ENCODE data around the gene ERI3. TPM values are rescaled to one million over a fixed set of nuclear protein-coding genes. Genes with fewer than 3 reads are reported as not detected.

The ERI3 gene
- total and polyA plus RNA-seq, 10 of the 15 experiments (the other 5 are each of a cell fraction or from before 2014, with no cell fraction given): 20.6 to 90.4 (median 41.2) TPM

DNA sequence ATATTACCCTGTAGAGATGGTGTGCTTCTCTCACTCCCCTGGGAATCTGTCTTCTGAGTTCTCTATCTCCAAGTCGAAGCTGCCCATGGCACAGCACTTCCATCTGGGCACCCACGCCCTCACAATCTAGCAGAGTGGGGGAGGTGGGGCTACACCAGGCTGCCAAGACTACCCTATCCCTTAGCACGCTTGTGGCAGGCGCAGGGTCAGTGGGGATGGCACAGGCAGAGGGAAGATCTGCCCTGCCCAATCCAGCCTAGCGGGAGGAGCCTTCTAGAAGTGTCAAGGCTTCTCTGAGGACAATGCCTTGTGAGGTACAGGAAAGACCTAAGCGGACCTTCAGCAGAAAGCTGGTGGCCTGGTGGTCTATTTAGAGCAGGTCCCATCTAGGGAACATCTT, 92.6 kb downstream of the ERI3 start (continued):
- TF ChIP-seq, protein P1, sequence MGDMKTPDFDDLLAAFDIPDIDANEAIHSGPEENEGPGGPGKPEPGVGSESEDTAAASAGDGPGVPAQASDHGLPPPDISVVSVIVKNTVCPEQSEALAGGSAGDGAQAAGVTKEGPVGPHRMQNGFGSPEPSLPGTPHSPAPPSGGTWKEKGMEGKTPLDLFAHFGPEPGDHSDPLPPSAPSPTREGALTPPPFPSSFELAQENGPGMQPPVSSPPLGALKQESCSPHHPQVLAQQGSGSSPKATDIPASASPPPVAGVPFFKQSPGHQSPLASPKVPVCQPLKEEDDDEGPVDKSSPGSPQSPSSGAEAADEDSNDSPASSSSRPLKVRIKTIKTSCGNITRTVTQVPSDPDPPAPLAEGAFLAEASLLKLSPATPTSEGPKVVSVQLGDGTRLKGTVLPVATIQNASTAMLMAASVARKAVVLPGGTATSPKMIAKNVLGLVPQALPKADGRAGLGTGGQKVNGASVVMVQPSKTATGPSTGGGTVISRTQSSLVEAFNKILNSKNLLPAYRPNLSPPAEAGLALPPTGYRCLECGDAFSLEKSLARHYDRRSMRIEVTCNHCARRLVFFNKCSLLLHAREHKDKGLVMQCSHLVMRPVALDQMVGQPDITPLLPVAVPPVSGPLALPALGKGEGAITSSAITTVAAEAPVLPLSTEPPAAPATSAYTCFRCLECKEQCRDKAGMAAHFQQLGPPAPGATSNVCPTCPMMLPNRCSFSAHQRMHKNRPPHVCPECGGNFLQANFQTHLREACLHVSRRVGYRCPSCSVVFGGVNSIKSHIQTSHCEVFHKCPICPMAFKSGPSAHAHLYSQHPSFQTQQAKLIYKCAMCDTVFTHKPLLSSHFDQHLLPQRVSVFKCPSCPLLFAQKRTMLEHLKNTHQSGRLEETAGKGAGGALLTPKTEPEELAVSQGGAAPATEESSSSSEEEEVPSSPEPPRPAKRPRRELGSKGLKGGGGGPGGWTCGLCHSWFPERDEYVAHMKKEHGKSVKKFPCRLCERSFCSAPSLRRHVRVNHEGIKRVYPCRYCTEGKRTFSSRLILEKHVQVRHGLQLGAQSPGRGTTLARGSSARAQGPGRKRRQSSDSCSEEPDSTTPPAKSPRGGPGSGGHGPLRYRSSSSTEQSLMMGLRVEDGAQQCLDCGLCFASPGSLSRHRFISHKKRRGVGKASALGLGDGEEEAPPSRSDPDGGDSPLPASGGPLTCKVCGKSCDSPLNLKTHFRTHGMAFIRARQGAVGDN (IDR thresholded peaks at IDR 0.05): no peak

DNA sequence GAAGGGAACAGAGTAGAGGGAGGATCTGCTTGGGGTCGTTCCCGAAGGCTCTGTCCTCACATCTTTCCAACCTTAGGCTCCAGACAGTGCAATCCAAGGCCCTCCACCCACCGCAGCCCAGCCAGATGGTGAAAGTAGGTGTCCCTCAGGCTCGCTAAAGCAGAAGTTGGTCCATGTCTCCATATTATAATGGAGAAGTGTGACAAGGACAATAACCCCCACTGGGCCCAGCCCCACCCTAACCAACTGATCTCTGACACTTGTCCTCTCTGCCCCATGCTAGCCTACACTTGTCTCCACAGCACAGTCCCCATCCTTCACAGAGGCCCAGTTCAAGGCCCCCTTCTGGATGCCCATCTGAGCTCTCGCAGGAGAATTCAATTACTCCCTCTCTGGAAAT, 93.1 kb downstream of the ERI3 start:
- Histone ChIP-seq H3K79me2 (ENCODE audit: control insufficient read depth, insufficient read depth, low read length) (no peaks in the 10 kb centered on the region), H4K20me1 (ENCODE audit: control insufficient read depth, insufficient read depth) (no peaks in the 10 kb centered on the region; the same call in 1 of the 2 replicates), H3K27ac (ENCODE audit: control insufficient read depth, insufficient read depth) (no peak overlapping the region), H3K36me3 (ENCODE audit: control insufficient read depth in 2 of 2, insufficient read depth in 2 of 2, low read length in 1 of 2) (no peaks in the 10 kb centered on the region; a peak in 2 of 4 replicates), H3K4me2 (ENCODE audit: control insufficient read depth, insufficient read depth) (no peak overlapping the region), H3K27me3 (replicated peaks in 1 of 2; ENCODE audit: control insufficient read depth in 2 of 2, insufficient read depth in 2 of 2, low read length in 1 of 2) (no peaks in the 10 kb centered on the region), H3K4me3 (no peak overlapping the region), H3K4me1 (ENCODE audit: control insufficient read depth, insufficient read depth, low read length) (no peaks in the 10 kb centered on the region), H2AFZ (ENCODE audit: control insufficient read depth, low read depth, low read length) (no peak overlapping the region), H3K9ac (ENCODE audit: control insufficient read depth, insufficient read depth, low read length) (no peak overlapping the region), H3K9me3 (replicated peaks; ENCODE audit: control insufficient read depth, insufficient read depth, low read length) (no peaks in the 10 kb centered on the region)
- ATAC-seq (no peak), DNase-seq (ENCODE audit: low read depth, low spot score) (no peak), FAIRE-seq (no peak)
- in situ Hi-C loops (cut with MboI): no loop called here
- CTCF ChIA-PET: interaction anchor here (0.7 kb wide), 1 partner anchor 634 kb away, joined by 3 read pairs; no protein-coding TSS in a partner anchor
- POLR2A ChIA-PET: interaction anchor here (0.5 kb wide), 1 partner anchor 64 kb away, joined by 4 read pairs; no protein-coding TSS in a partner anchor
- intact Hi-C loops (cut with micrococcal nuclease; ENCODE audit: unreplicated experiment): no loop called here
- BruUV-seq (replicated peaks): no TSS peak
- RAD21 ChIA-PET (ENCODE audit: unreplicated experiment): no interaction called here
- 98% methylated on average over 5 of the region's 5 CpGs for WGBS (ENCODE audit: insufficient coverage, insufficient replicate concordance, low lambda C conversion rate, missing lambda C conversion rate)
- SMC1A ChIA-PET (ENCODE audit: uncharacterized antibody, unreplicated experiment): no interaction called here
- TF ChIP-seq SP1 (IDR thresholded peaks at IDR 0.05; ENCODE audit: low read depth, low read length): no peak
- TF ChIP-seq EZH2 (IDR thresholded peaks at IDR 0.05; ENCODE audit: borderline replicate concordance, control insufficient read depth, low read depth, low read length): no peak
- TF ChIP-seq MYC (IDR thresholded peaks at IDR 0.05; ENCODE audit: insufficient read depth, insufficient read length, insufficient replicate concordance, low read length, severe bottlenecking): no peak
- no peak for TF ChIP-seq SMAD1 (IDR thresholded peaks at IDR 0.05; ENCODE audit: low read depth, partially characterized antibody)
- TF ChIP-seq YBX1 (IDR thresholded peaks at IDR 0.05): no peak
- TF ChIP-seq, protein P2, sequence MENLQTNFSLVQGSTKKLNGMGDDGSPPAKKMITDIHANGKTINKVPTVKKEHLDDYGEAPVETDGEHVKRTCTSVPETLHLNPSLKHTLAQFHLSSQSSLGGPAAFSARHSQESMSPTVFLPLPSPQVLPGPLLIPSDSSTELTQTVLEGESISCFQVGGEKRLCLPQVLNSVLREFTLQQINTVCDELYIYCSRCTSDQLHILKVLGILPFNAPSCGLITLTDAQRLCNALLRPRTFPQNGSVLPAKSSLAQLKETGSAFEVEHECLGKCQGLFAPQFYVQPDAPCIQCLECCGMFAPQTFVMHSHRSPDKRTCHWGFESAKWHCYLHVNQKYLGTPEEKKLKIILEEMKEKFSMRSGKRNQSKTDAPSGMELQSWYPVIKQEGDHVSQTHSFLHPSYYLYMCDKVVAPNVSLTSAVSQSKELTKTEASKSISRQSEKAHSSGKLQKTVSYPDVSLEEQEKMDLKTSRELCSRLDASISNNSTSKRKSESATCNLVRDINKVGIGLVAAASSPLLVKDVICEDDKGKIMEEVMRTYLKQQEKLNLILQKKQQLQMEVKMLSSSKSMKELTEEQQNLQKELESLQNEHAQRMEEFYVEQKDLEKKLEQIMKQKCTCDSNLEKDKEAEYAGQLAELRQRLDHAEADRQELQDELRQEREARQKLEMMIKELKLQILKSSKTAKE (IDR thresholded peaks at IDR 0.05; ENCODE audit: low read depth, poor library complexity, severe bottlenecking): no peak
- TF ChIP-seq CREB1 (IDR thresholded peaks at IDR 0.05; ENCODE audit: low read depth): no peak
- TF ChIP-seq, protein P3, sequence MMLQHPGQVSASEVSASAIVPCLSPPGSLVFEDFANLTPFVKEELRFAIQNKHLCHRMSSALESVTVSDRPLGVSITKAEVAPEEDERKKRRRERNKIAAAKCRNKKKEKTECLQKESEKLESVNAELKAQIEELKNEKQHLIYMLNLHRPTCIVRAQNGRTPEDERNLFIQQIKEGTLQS (IDR thresholded peaks at IDR 0.05; ENCODE audit: borderline replicate concordance, extremely low read depth, low read depth, low read length): no peak
- TF ChIP-seq PAX5 (IDR thresholded peaks at IDR 0.05; ENCODE audit: borderline replicate concordance, low read depth, low read length): no peak
- no peak for TF ChIP-seq RCOR1 (conservative IDR thresholded peaks at IDR 0.05; ENCODE audit: low read depth, low read length)
- TF ChIP-seq, protein P4, sequence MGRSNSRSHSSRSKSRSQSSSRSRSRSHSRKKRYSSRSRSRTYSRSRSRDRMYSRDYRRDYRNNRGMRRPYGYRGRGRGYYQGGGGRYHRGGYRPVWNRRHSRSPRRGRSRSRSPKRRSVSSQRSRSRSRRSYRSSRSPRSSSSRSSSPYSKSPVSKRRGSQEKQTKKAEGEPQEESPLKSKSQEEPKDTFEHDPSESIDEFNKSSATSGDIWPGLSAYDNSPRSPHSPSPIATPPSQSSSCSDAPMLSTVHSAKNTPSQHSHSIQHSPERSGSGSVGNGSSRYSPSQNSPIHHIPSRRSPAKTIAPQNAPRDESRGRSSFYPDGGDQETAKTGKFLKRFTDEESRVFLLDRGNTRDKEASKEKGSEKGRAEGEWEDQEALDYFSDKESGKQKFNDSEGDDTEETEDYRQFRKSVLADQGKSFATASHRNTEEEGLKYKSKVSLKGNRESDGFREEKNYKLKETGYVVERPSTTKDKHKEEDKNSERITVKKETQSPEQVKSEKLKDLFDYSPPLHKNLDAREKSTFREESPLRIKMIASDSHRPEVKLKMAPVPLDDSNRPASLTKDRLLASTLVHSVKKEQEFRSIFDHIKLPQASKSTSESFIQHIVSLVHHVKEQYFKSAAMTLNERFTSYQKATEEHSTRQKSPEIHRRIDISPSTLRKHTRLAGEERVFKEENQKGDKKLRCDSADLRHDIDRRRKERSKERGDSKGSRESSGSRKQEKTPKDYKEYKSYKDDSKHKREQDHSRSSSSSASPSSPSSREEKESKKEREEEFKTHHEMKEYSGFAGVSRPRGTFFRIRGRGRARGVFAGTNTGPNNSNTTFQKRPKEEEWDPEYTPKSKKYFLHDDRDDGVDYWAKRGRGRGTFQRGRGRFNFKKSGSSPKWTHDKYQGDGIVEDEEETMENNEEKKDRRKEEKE (IDR thresholded peaks at IDR 0.05): no peak
- no peak for TF ChIP-seq NFXL1 (IDR thresholded peaks at IDR 0.05; ENCODE audit: borderline replicate concordance)

Measured in GM12878 (cell line).